ENCODE measurements around the gene KRTAP10-7.

GRCh38 chr21:44626262-44626661 lies 25.9 kb downstream of the KRTAP10-7 start:
- no peak for TF ChIP-seq CTCF (conservative IDR thresholded peaks at IDR 0.05 in 1 of 2, IDR thresholded peaks at IDR 0.05 in 1 of 2; ENCODE audit: extremely low read depth in 1 of 2, insufficient read depth in 1 of 2, low read depth in 1 of 2, low read length in 2 of 2)
- no peak for TF ChIP-seq EZH2 (IDR thresholded peaks at IDR 0.05; ENCODE audit: borderline replicate concordance, low read length)

Measured in mammary epithelial cell (primary cell).